Tibial nerve (tissue), 4 donors: ENCODE measurements around the gene OR5M11.

ENCODE experiments used
- EP300 ChIP-seq, 2 donors: sonication (generic); formaldehyde crosslinking; IDR thresholded peaks; one replicate each; pipeline ENCODE4 v1.6.1; 2017; ENCODE audit warnings: antibody characterized with exemption in 2 of 2, mild to moderate bottlenecking in 1 of 2
- POLR2A ChIP-seq, 2 donors: fragments of 450-650 bp; IDR thresholded peaks; one replicate each; pipeline ENCODE4 v1.6.1; 2017; ENCODE audit warnings: antibody characterized with exemption in 2 of 2, mild to moderate bottlenecking in 2 of 2, moderate library complexity in 2 of 2
- TF ChIP-seq, protein P1 (sequence below), 5 experiments: fragments of 200-600 bp in 3 of 5; fragments of 450-650 bp in 2 of 5; sonication (generic) in 3 of 5; IDR thresholded peaks; one replicate each; pipeline ENCODE4 v1.5.1; 2016 to 2019; ENCODE audit warnings: antibody characterized with exemption in 5 of 5, mild to moderate bottlenecking in 3 of 5, moderate library complexity in 2 of 5

DNA sequence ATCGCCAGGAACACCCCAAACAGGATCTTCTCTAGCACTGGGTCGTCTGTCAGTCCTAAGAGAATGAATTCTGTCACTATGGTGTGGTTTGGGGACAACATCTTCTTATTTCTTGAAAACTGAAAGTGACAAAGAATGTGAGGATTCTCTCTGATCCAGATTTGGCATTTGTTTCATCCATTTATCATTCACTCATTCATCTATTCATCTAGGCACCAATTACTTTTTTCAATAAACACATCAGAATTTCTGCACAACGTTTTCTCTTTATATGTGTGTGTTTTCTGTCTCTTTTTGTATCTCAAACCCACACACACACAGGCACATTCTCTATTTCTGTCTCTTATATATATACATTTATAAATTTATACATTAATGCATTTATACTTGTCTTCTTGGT, 34.6 kb upstream of the OR5M11 start, which contains the start of gene OR5M10:
- no peak for TF ChIP-seq POLR2A (IDR thresholded peaks at IDR 0.05)
- TF ChIP-seq, protein P1, sequence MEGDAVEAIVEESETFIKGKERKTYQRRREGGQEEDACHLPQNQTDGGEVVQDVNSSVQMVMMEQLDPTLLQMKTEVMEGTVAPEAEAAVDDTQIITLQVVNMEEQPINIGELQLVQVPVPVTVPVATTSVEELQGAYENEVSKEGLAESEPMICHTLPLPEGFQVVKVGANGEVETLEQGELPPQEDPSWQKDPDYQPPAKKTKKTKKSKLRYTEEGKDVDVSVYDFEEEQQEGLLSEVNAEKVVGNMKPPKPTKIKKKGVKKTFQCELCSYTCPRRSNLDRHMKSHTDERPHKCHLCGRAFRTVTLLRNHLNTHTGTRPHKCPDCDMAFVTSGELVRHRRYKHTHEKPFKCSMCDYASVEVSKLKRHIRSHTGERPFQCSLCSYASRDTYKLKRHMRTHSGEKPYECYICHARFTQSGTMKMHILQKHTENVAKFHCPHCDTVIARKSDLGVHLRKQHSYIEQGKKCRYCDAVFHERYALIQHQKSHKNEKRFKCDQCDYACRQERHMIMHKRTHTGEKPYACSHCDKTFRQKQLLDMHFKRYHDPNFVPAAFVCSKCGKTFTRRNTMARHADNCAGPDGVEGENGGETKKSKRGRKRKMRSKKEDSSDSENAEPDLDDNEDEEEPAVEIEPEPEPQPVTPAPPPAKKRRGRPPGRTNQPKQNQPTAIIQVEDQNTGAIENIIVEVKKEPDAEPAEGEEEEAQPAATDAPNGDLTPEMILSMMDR (IDR thresholded peaks at IDR 0.05): no peak
- no peak for TF ChIP-seq EP300 (IDR thresholded peaks at IDR 0.05)
